HepG2 (cell line): ENCODE data around the gene TBC1D16. TPM values are rescaled to one million over a fixed set of nuclear protein-coding genes. Genes with fewer than 3 reads are reported as not detected.

Experiments
- DBP ChIP-seq: sonication (generic); formaldehyde crosslinking; IDR thresholded peaks from 2 replicates; pipeline ENCODE4 v1.4.0; 2020; ENCODE audit warnings: missing genetic modification reagents; ENCODE audit errors: not compliant biosample characterization
- GATA4 ChIP-seq: sonication (generic); IDR thresholded peaks from 2 replicates; pipeline ENCODE4 v1.6.1; 2016; ENCODE audit warnings: antibody characterized with exemption, low read depth, borderline replicate concordance
- GTF2F1 ChIP-seq: fragments of 150-350 bp; IDR thresholded peaks from 2 replicates; pipeline ENCODE4 v1.6.1; 2014; ENCODE audit warnings: low read length
- KDM5A ChIP-seq: fragments of 200-600 bp; sonication (generic); IDR thresholded peaks from 2 replicates; pipeline ENCODE4 v1.7.0; 2018; ENCODE audit warnings: antibody characterized with exemption, mild to moderate bottlenecking, low read length, borderline replicate concordance
- MTF1 ChIP-seq: sonication (generic); formaldehyde crosslinking; IDR thresholded peaks from 2 replicates; pipeline ENCODE4 v1.5.0; 2020; ENCODE audit warnings: missing genetic modification reagents
- NAIF1 ChIP-seq: sonication (generic); formaldehyde crosslinking; IDR thresholded peaks from 2 replicates; pipeline ENCODE4 v1.5.0; 2020; ENCODE audit warnings: mild to moderate bottlenecking, missing genetic modification reagents, borderline replicate concordance
- NCOR1 ChIP-seq: fragments of 200-600 bp; sonication (generic); IDR thresholded peaks from 2 replicates; pipeline ENCODE4 v1.7.0; 2017; ENCODE audit warnings: antibody characterized with exemption, low read length, borderline replicate concordance
- PCBP2 ChIP-seq: fragments of 200-400 bp; formaldehyde crosslinking; optimal IDR thresholded peaks from 2 replicates; pipeline ENCODE3; 2018; ENCODE audit warnings: low read length, low read depth; ENCODE audit not compliant: poor library complexity, severe bottlenecking
- PHF8 ChIP-seq: sonication (generic); formaldehyde crosslinking; IDR thresholded peaks from 2 replicates; pipeline ENCODE4 v1.5.0; 2020; ENCODE audit warnings: missing genetic modification reagents
- RXRB ChIP-seq: IDR thresholded peaks from 2 replicates; pipeline ENCODE4 v1.6.1; 2016; ENCODE audit warnings: borderline replicate concordance, missing genetic modification reagents, missing compliant biosample characterization
- SYNCRIP ChIP-seq: fragments of 200-400 bp; formaldehyde crosslinking; IDR thresholded peaks from 2 replicates; pipeline ENCODE4 v1.6.1; 2018; ENCODE audit warnings: mild to moderate bottlenecking, low read depth, low read length; ENCODE audit not compliant: insufficient read depth
- TARDBP ChIP-seq: sonication (generic); formaldehyde crosslinking; IDR thresholded peaks from 2 replicates; pipeline ENCODE4 v1.8.0; 2022; ENCODE audit warnings: mild to moderate bottlenecking, missing genetic modification reagents
- ZBTB40 ChIP-seq, 2 experiments: fragments of 450-650 bp in 1 of 2; sonication (generic) in 1 of 2; formaldehyde crosslinking in 1 of 2; IDR thresholded peaks; 2 replicates each; pipeline versions ENCODE4 v1.6.1 to v1.8.0; 2016 to 2022; ENCODE audit warnings: antibody characterized with exemption in 1 of 2, mild to moderate bottlenecking in 1 of 2, missing genetic modification reagents in 1 of 2
- ZNF33B ChIP-seq: sonication (generic); formaldehyde crosslinking; IDR thresholded peaks from 2 replicates; pipeline ENCODE4 v1.5.1; 2020; ENCODE audit warnings: mild to moderate bottlenecking, missing genetic modification reagents
- ZNF790 ChIP-seq: sonication (generic); formaldehyde crosslinking; IDR thresholded peaks from 2 replicates; pipeline ENCODE4 v1.8.0; 2022; ENCODE audit warnings: missing genetic modification reagents, mild to moderate bottlenecking, borderline replicate concordance
- polyA plus RNA-seq, 8 experiments: library from polyadenylated mRNA; depleted of rRNA in 3 of 8; stranded (reverse) in 7 of 8; unstranded in 1 of 8; fragments of >200 nt; fragmentation: Illumina TruSeq in 4 of 8; extraction: Trizol in 4 of 8; gene quantifications; 2 replicates each; pipeline versions ENCODE4 v1.2.1 to v1.2.3, GENCODE V29; 2011 to 2016; ENCODE audit warnings: low read depth in 4 of 8, missing spikeins in 1 of 8, mixed read lengths in 1 of 8; ENCODE audit not compliant: insufficient read depth in 1 of 8
- total RNA-seq, 5 experiments: library from RNA; depleted of rRNA; stranded (reverse); fragments of >200 nt; fragmentation: Illumina TruSeq; extraction: Trizol; gene quantifications; 2 replicates each; pipeline ENCODE4 v1.2.3, GENCODE V29; 2016; ENCODE audit warnings: low read depth in 1 of 5
- TF ChIP-seq, protein P1 (sequence below): sonication (generic); formaldehyde crosslinking; IDR thresholded peaks from 2 replicates; pipeline ENCODE4 v1.5.0; 2020; ENCODE audit warnings: mild to moderate bottlenecking, missing genetic modification reagents

Gene TBC1D16
- total and polyA plus RNA-seq, 2 of the 13 experiments (the other 11 are each of a cell fraction or from before 2014, with no cell fraction given) = 14.9 to 24.9 TPM

DNA sequence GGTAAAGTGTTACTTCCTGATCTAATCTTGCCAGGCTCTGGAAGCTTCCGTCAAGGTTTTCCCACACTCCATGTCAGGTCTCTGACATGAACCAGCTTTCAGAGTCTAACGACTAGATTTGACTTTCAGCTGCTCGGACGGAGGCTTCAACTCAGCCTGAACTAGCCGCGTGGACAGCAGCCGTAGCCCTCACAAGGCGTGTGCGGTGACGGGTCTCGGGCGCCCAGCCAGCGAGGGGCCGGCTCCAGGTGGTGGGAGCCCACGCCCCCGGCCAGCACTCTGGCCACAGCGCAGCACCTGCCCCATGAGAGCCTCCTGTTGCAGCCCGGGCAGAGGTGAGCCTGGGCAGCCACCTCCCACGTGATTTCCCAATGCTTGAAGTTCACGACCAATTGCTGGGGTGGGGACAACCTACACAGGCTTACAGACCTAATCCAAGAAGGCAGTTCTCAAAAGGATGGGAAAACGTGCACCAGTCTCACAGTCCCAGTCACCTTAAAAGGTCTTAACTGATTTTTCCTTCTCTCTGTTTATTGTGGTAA, 45.5 kb downstream of the TBC1D16 start (continued):
- no peak for TF ChIP-seq ZBTB40 (IDR thresholded peaks at IDR 0.05)
- peak; percentile 25; the same call in 1 of the 2 replicates for TF ChIP-seq ZBTB40 (CRISPR knock-in tag; IDR thresholded peaks at IDR 0.05)
- no peak for TF ChIP-seq PCBP2
- TF ChIP-seq GATA4 = peak; percentile 41; the same call in 1 of the 2 replicates
- no peak for TF ChIP-seq ZNF790 (CRISPR knock-in tag)
- TF ChIP-seq NCOR1 = peak; percentile 23; the same call in 1 of the 2 replicates
- peak; percentile 72; the same call in 1 of the 2 replicates for TF ChIP-seq NAIF1 (CRISPR knock-in tag)
- no peak for TF ChIP-seq SYNCRIP
- TF ChIP-seq, protein P1, sequence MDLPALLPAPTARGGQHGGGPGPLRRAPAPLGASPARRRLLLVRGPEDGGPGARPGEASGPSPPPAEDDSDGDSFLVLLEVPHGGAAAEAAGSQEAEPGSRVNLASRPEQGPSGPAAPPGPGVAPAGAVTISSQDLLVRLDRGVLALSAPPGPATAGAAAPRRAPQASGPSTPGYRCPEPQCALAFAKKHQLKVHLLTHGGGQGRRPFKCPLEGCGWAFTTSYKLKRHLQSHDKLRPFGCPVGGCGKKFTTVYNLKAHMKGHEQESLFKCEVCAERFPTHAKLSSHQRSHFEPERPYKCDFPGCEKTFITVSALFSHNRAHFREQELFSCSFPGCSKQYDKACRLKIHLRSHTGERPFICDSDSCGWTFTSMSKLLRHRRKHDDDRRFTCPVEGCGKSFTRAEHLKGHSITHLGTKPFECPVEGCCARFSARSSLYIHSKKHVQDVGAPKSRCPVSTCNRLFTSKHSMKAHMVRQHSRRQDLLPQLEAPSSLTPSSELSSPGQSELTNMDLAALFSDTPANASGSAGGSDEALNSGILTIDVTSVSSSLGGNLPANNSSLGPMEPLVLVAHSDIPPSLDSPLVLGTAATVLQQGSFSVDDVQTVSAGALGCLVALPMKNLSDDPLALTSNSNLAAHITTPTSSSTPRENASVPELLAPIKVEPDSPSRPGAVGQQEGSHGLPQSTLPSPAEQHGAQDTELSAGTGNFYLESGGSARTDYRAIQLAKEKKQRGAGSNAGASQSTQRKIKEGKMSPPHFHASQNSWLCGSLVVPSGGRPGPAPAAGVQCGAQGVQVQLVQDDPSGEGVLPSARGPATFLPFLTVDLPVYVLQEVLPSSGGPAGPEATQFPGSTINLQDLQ (CRISPR knock-in tag) = no peak
- TF ChIP-seq PHF8 (CRISPR knock-in tag) = peak; percentile 16; the same call in 1 of the 2 replicates
- no peak for TF ChIP-seq MTF1 (CRISPR knock-in tag)
- TF ChIP-seq KDM5A = no peak
- peak; percentile 86 for TF ChIP-seq RXRB
- no peak for TF ChIP-seq GTF2F1
- TF ChIP-seq TARDBP = peak; percentile 62; the same call in 1 of the 2 replicates
- no peak for TF ChIP-seq DBP (CRISPR knock-in tag)
- TF ChIP-seq ZNF33B (CRISPR knock-in tag) = no peak; the same call in 1 of the 2 replicates
